ENCODE measurements around the gene LGI2.
A peak's percentile ranks its signal among the peaks of the same experiment; 100 is the strongest.
"Not testable (repeated sequence)": the region's sequence is repeated elsewhere in the genome, so short reads cannot be mapped to it uniquely, and the experiment has no call there.

LGI2 gene

GRCh38 chr4:25030277-25031076, at the start of gene LGI2:
Gene LGI2 (minus strand): TSS chr4:25030946. CDS start chr4:25030693, 253 bp downstream.
- DNase-seq (ENCODE audit: low read depth in 2 of 2), result peak in 1 of 2 donors; percentile 3

- no peak for DNase-seq (ENCODE audit: low read depth in 2 of 2)
These were observed 47.8 kb upstream of the LGI2 start for GRCh38 chr4:25078523-25078922.

GRCh38 chr4:25076625-25077398, 46.1 kb upstream of the LGI2 start:
- no peak for DNase-seq (ENCODE audit: low read depth in 2 of 2)

- DNase-seq (ENCODE audit: low read depth in 2 of 2), result no peak
These were observed 45.1 kb upstream of the LGI2 start for GRCh38 chr4:25075851-25076250.

GRCh38 chr4:25075129-25075528, 44.4 kb upstream of the LGI2 start:
- DNase-seq (ENCODE audit: low read depth in 2 of 2), result no peak

- no peak for DNase-seq (ENCODE audit: low read depth in 2 of 2)
These were observed 39.8 kb upstream of the LGI2 start for GRCh38 chr4:25070545-25070944.

- DNase-seq (ENCODE audit: low read depth in 2 of 2), result no peak
These were observed 38.3 kb upstream of the LGI2 start for GRCh38 chr4:25069014-25069413.

GRCh38 chr4:25068386-25068785, 37.6 kb upstream of the LGI2 start:
- DNase-seq (ENCODE audit: low read depth in 2 of 2), result no peak

GRCh38 chr4:25065932-25066590, 35.3 kb upstream of the LGI2 start:
- no peak for DNase-seq (ENCODE audit: low read depth in 2 of 2)

GRCh38 chr4:25065431-25065858, 34.7 kb upstream of the LGI2 start:
- DNase-seq (ENCODE audit: low read depth in 2 of 2), result no peak

GRCh38 chr4:25064447-25064846, 33.7 kb upstream of the LGI2 start:
- DNase-seq (ENCODE audit: low read depth in 2 of 2), result not testable (repeated sequence)

- no peak for DNase-seq (ENCODE audit: low read depth in 2 of 2)
These were observed 32.4 kb upstream of the LGI2 start for GRCh38 chr4:25063116-25063515.

GRCh38 chr4:25062098-25062497, 31.4 kb upstream of the LGI2 start:
- DNase-seq (ENCODE audit: low read depth in 2 of 2), result no peak

GRCh38 chr4:25061602-25062001, 30.9 kb upstream of the LGI2 start:
- no peak for DNase-seq (ENCODE audit: low read depth in 2 of 2)

GRCh38 chr4:25060963-25061340, 30.2 kb upstream of the LGI2 start:
- DNase-seq (ENCODE audit: low read depth in 2 of 2), result no peak

GRCh38 chr4:25060241-25060962, 29.7 kb upstream of the LGI2 start:
- no peak for DNase-seq (ENCODE audit: low read depth in 2 of 2)

- DNase-seq (ENCODE audit: low read depth in 2 of 2), result no peak
These were observed 29.0 kb upstream of the LGI2 start for GRCh38 chr4:25059791-25060190.

- no peak for DNase-seq (ENCODE audit: low read depth in 2 of 2)
These were observed 28.1 kb upstream of the LGI2 start for GRCh38 chr4:25058796-25059195.

- DNase-seq (ENCODE audit: low read depth in 2 of 2), result no peak
These were observed 26.6 kb upstream of the LGI2 start for GRCh38 chr4:25057299-25057698.

- DNase-seq (ENCODE audit: low read depth in 2 of 2), result not testable (repeated sequence)
These were observed 21.3 kb upstream of the LGI2 start for GRCh38 chr4:25052037-25052436.

GRCh38 chr4:25051534-25051933, 20.8 kb upstream of the LGI2 start:
- DNase-seq (ENCODE audit: low read depth in 2 of 2), result no peak
